GM21737 (cell line): Measurements from ENCODE around the gene PRUNE1.

Experiments
- ATAC-seq: cut with Tn5 transposase; IDR thresholded peaks from one replicate; pipeline ENCODE4 v1.9.1; 2021; ENCODE audit warnings: mild to moderate bottlenecking, moderate library complexity; ENCODE audit not compliant: unreplicated experiment

Gene PRUNE1

GRCh38 chr1:151049458-151049857, 41.2 kb downstream of the PRUNE1 start:
- no peak for ATAC-seq

GRCh38 chr1:151050051-151050688, 41.9 kb downstream of the PRUNE1 start:
- no peak for ATAC-seq

- no peak for ATAC-seq
Measured at GRCh38 chr1:151051356-151052009, 43.2 kb downstream of the PRUNE1 start.

- no peak for ATAC-seq
Measured at GRCh38 chr1:151054971-151055547, 46.8 kb downstream of the PRUNE1 start.

- no peak for ATAC-seq
Measured at GRCh38 chr1:151055581-151055980, 47.3 kb downstream of the PRUNE1 start.

GRCh38 chr1:151056149-151056548, 47.9 kb downstream of the PRUNE1 start:
- ATAC-seq = no peak

GRCh38 chr1:151058692-151059091, 50.4 kb downstream of the PRUNE1 start:
- no peak for ATAC-seq

- ATAC-seq = peak; percentile 77
Measured at GRCh38 chr1:151059109-151060006, 51.1 kb downstream of the PRUNE1 start, which contains the start of gene CDC42SE1. Gene CDC42SE1, minus strand, starts transcription at chr1:151059622. Its CDS starts 3,892 bp downstream, at chr1:151055730.

GRCh38 chr1:151060007-151060656, 51.9 kb downstream of the PRUNE1 start, which contains the start of gene MLLT11:
Gene MLLT11, plus strand, starts transcription at chr1:151060397. Its CDS starts 6,828 bp downstream, at chr1:151067225.
- ATAC-seq = no peak

GRCh38 chr1:151060657-151061421, 52.6 kb downstream of the PRUNE1 start:
- ATAC-seq = no peak

- no peak for ATAC-seq
Measured at GRCh38 chr1:151061704-151062103, 53.5 kb downstream of the PRUNE1 start.

- no peak for ATAC-seq
Measured at GRCh38 chr1:151062741-151063371, 54.6 kb downstream of the PRUNE1 start.

GRCh38 chr1:151065089-151065645, 56.9 kb downstream of the PRUNE1 start:
- ATAC-seq = no peak

- ATAC-seq = no peak
Measured at GRCh38 chr1:151067185-151067584, 58.9 kb downstream of the PRUNE1 start.

GRCh38 chr1:151069103-151069486, 60.8 kb downstream of the PRUNE1 start:
- ATAC-seq = no peak

GRCh38 chr1:151070474-151071276, 62.4 kb downstream of the PRUNE1 start, which contains the start of gene GABPB2:
Gene GABPB2, plus strand, starts transcription at chr1:151070761. Its CDS starts 17,429 bp downstream, at chr1:151088190.
- ATAC-seq = peak; percentile 79

GRCh38 chr1:151072224-151072623, 64.0 kb downstream of the PRUNE1 start:
- ATAC-seq = no peak
